NCI-H1105 treated with DMSO at 0.1 percent for 48 hours (cell line): Measurements from ENCODE around the gene MAMLD1.
A peak's percentile ranks its signal among the peaks of the same experiment; 100 is the strongest.
"Not testable (repeated sequence)": the region's sequence is repeated elsewhere in the genome, so short reads cannot be mapped to it uniquely, and the experiment has no call there.

Experiments
- DNase-seq: peaks from one replicate; lab custom pipeline; 2025; lab: John Stamatoyannopoulos, UW

Gene MAMLD1

GRCh38 chrX:150362599-150363481 is at the start of gene MAMLD1:
Gene MAMLD1, plus strand, starts transcription at chrX:150363317. Its CDS starts 82,200 bp downstream, at chrX:150445517.
- DNase-seq = peak; percentile 42

DNA sequence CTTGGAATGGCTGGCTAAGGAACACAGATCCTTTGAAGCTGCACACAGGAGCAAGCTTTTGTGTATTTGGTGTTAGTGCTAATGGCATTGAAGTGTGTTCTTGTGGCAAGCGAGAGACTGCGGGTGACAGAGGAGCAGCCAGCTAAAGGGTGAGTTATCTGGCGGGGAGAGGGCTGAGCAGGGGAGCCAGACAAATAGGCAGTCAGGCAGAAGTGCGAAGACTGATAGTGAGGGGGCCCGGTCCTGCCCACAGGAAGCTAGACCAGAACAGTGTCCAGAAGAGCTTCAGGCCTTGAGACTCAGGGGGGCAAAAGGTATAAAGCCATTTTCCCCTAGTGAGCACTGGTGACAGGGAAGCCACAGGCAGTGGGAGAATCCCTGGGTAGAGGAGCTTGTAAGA is 49.6 kb upstream of the MAMLD1 start:
- DNase-seq = no peak

DNA sequence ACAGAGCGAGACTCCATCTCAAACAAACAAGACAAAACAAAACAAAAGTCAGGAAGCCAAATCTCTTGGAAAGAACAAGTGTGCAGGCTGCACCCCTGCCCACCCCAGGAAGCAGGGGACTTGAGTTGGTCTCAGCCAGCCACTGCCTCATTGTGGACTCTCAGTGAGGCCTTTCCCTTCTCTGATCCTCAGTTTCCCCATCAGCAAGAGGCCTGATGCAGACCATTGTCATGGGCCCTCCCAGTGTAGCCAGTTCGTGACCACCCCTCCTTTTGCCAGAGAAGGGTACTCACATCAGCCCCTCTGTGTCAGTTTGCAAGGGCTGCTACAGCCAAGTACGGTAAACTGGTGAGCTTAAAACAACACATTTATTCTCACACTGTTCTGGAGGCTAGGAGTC is 48.9 kb upstream of the MAMLD1 start:
- no peak for DNase-seq

GRCh38 chrX:150316564-150316963 is 46.6 kb upstream of the MAMLD1 start:
- no peak for DNase-seq

DNA sequence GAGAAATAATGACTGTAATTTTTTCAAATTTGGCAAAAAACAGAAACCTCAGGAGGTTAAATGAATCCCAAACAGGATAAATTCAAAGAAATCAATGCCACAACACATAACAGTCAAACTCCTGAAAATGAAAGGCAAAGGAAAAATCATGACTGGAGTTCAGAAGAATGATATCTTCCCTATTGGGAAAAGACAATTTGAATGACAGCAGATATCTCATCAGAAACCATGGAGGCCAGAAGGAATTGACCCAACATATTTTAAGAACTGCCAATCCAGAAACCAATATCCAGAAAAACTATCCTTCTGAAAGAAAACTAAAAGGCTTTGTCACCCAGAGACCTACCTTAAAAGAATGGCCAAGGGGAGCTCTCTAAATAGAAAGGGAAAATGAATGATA is 40.1 kb upstream of the MAMLD1 start:
- DNase-seq = no peak

DNA sequence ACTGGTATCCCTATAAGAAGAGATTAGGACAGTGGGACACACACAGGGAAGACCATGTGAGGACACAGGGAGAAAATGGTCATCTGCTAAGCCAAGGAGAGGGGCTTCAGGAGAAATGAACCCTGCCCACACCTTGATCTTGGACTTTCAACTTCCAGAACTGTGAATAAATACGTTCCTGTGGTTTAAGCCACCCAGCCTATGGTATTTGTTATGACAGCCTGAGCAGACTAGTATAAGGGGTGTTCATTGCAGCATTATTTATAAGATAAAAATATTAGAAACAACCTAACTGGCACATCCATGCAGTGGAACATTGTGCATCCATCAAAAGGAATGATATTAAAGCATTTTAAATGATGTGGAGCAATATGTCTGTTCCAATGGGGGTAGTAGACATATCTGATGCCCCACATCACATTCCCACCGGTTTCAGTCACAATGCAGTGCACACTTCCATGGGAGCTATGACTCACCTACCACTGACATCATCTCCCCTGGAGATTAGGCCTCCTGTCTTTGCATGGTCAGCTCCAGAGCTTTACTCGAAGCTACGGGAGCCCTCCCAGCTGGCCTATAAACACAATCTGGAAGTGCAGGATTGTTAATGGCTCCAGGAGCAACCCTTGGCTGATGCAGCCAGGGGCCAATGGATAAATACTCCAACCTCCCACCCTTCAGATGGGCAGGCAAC is 38.9 kb upstream of the MAMLD1 start:
- no peak for DNase-seq

DNA sequence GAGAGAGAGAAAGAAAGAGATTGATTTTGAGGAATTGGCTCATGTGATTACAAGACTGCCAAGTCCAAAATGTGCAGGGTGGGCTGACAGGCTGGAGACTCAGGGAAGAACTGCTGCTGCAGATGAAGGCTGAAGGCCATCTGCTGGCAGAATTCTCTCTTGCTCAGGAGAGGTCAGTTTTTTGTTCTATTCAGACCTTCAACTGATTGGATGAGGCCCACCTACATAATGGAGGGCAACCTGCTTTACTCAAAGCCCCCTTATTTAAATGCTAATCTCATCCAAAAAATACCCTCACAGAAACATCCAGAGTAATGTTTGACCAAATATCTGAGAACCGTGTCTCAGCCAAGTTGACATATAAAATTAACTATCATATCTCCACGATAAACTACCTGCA is 38.2 kb upstream of the MAMLD1 start:
- no peak for DNase-seq

GRCh38 chrX:150326541-150327247 is 36.4 kb upstream of the MAMLD1 start:
- no peak for DNase-seq

DNA sequence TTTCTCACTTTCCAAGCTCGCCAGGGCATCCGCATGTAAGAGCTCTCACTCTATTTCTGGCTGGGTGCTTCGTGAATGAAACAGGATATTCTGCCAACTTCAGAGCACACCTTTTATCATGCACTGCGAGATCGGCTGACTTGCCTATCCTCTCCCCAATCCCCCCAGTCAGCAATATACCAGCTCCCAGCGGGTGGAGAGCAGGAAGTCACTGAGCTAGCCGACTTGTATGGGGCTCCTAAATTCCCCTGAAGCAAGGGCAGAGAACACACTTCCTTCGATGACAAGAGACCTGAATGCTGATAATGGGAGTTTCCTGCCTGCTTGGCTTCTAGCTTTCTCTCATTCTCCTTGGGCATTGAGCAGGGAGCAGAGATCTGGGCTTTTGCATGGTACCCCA is 33.8 kb upstream of the MAMLD1 start:
- DNase-seq = no peak

- no peak for DNase-seq
These were observed 33.2 kb upstream of the MAMLD1 start for GRCh38 chrX:150329868-150330267.

GRCh38 chrX:150332023-150332422 is 31.1 kb upstream of the MAMLD1 start:
- no peak for DNase-seq

- no peak for DNase-seq
These were observed 29.0 kb upstream of the MAMLD1 start for GRCh38 chrX:150334100-150334499.

DNA sequence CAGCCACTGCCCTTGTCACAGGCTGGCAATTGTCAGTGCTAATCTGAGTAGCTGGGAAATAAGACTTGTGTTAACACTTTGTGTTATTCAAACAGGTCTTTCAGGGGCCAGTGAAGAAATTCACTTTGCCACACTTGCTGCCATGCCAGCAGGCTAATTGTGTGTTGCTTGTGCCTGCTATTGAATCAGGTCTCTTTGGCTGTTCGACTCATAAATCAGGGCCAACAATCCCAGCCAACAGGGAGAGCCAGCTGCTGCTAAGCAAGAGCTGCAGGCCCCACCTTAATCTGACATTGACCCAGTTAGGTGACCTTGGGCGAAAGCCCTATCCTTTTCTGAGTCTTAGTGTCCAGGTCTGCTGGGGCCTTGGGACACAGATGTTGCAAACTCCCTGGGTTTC is 28.1 kb upstream of the MAMLD1 start:
- DNase-seq = no peak

DNA sequence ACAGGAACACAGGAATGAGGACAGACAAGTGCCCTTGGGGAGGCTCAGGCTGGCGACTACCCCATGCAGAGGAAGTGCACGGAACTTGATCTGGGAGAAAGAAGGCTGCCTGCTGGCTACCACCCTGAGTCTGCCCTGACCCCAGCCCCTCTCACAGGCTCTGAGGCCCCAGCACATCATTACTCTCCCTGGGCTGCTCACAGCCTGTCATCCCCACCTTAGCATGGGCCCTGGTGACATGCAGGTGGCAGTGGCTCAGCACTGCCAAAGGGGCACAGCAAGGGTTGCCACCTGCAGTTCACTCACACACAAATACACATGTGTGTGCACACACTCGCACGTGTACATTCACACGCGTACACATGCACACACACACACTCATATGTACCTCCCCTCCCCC is 26.1 kb upstream of the MAMLD1 start:
- no peak for DNase-seq

- DNase-seq = no peak
These were observed 25.6 kb upstream of the MAMLD1 start for GRCh38 chrX:150337536-150337935.

DNA sequence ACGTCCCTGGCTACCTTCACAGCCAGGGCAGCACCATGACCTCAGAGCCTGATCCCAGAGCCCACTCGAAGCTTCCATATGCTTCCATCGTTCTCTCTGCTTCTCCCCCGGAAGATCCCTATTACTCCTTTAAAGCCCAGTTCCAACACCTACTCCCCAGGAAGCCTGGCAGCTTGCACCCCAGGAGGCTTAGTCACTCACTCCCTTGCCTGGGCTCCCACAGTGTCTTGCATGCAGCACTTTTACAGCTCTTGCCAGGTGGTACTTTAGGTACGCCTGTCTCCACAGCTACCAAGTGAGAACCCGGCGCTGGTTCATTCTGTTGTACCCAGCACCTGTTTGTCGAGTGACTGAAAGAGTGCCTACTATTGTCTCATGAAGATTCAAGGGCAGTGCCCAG is 24.5 kb upstream of the MAMLD1 start:
- no peak for DNase-seq

- DNase-seq = no peak
These were observed 23.4 kb upstream of the MAMLD1 start for GRCh38 chrX:150339736-150340135.

GRCh38 chrX:150340326-150340725 is 22.8 kb upstream of the MAMLD1 start:
- DNase-seq = not testable (repeated sequence)

- DNase-seq = no peak
These were observed 15.6 kb upstream of the MAMLD1 start for GRCh38 chrX:150347471-150347870.

GRCh38 chrX:150348365-150348764 is 14.8 kb upstream of the MAMLD1 start:
- DNase-seq = no peak

- DNase-seq = no peak
These were observed 11.0 kb upstream of the MAMLD1 start for GRCh38 chrX:150352114-150352513.

DNA sequence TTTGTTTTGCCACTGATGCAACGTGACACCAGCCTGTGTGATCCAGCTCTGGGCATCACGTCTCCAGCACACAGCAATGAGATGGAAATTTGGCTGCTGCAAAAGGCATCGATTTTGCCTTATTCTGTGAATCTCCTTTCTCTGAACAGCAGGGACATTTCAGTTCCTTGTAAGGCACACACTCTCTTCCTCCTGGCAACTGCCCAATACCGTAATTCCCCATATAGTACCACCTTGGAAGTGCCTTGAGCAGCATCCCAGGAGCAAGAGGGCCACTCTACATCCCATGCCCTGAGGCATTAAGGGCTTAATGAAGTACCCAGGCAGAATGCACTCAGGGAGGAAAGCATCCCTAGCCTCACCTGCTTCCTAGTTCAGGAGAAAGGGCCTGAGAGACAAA is 10.5 kb upstream of the MAMLD1 start:
- DNase-seq = no peak

GRCh38 chrX:150355913-150356312 is 7.2 kb upstream of the MAMLD1 start:
- no peak for DNase-seq
